Measurements from ENCODE around the gene ERBIN. TPM values are rescaled to one million over a fixed set of nuclear protein-coding genes. Genes with fewer than 3 reads are reported as not detected.
"Not testable (repeated sequence)": the region's sequence is repeated elsewhere in the genome, so short reads cannot be mapped to it uniquely, and the experiment has no call there.

Gene ERBIN
- total RNA-seq, 1 experiment from 2014 or later = 70.6 TPM

GRCh38 chr5:65961633-65962032, 35.3 kb downstream of the ERBIN start:
- no peak for DNase-seq
- 0 out of 2 replicates have a peak, but pooled peaks cover 2% of the 10 kb centered on the region for H3K9me3 ChIP-seq (replicated peaks)
- H3K4me1 ChIP-seq = peaks cover 4% of the 10 kb centered on the region; the same call in 1 of the 2 replicates
- H3K27me3 ChIP-seq = no peaks in the 10 kb centered on the region
- H3K27ac ChIP-seq = no peak overlapping the region
- H3K36me3 ChIP-seq = peaks cover 4% of the 10 kb centered on the region; the same call in 1 of the 2 replicates
- no peak overlapping the region for H3K4me3 ChIP-seq

- Histone ChIP-seq H3K36me3 (no peaks in the 10 kb centered on the region; the same call in 1 of the 2 replicates), H3K4me1 (no peaks in the 10 kb centered on the region), H3K9me3 (replicated peaks) (no peaks in the 10 kb centered on the region), H3K27ac (no peak overlapping the region), H3K4me3 (no peak overlapping the region), H3K27me3 (no peaks in the 10 kb centered on the region)
- DNase-seq = no peak
Measured at GRCh38 chr5:65967288-65968066, 41.1 kb downstream of the ERBIN start.

GRCh38 chr5:65969539-65970393, 43.4 kb downstream of the ERBIN start:
- H3K4me3 ChIP-seq = no peak overlapping the region
- H3K36me3 ChIP-seq = peaks cover 6% of the 10 kb centered on the region; the same call in 1 of the 2 replicates
- H3K27me3 ChIP-seq = no peaks in the 10 kb centered on the region
- no peak overlapping the region for H3K27ac ChIP-seq
- H3K9me3 ChIP-seq (replicated peaks) = no peaks in the 10 kb centered on the region
- no peaks in the 10 kb centered on the region for H3K4me1 ChIP-seq
- no peak for DNase-seq

- no peaks in the 10 kb centered on the region for H3K9me3 ChIP-seq (replicated peaks)
- no peaks in the 10 kb centered on the region for H3K4me1 ChIP-seq
Measured at GRCh38 chr5:65970481-65971367, 44.3 kb downstream of the ERBIN start.

GRCh38 chr5:65971643-65972042, 45.3 kb downstream of the ERBIN start:
- Histone ChIP-seq H3K4me1 (no peaks in the 10 kb centered on the region), H3K36me3 (peaks cover 12% of the 10 kb centered on the region; the same call in 1 of the 2 replicates), H3K4me3 (no peak overlapping the region), H3K27me3 (no peaks in the 10 kb centered on the region), H3K27ac (no peak overlapping the region), H3K9me3 (replicated peaks) (no peaks in the 10 kb centered on the region)
- DNase-seq = no peak

More at GRCh38 chr5:65970481-65971367, 44.3 kb downstream of the ERBIN start:
- Histone ChIP-seq H3K27ac (no peak overlapping the region), H3K36me3 (peaks cover 10% of the 10 kb centered on the region; the same call in 1 of the 2 replicates), H3K27me3 (no peaks in the 10 kb centered on the region), H3K4me3 (no peak overlapping the region)
- DNase-seq = no peak

GRCh38 chr5:65972896-65973295, 46.5 kb downstream of the ERBIN start:
- peaks cover 12% of the 10 kb centered on the region for H3K36me3 ChIP-seq
- not testable (repeated sequence) for H3K4me3 ChIP-seq; H3K27me3 ChIP-seq; H3K4me1 ChIP-seq; H3K9me3 ChIP-seq (replicated peaks); H3K27ac ChIP-seq; DNase-seq

GRCh38 chr5:65978251-65978650, 51.9 kb downstream of the ERBIN start:
- DNase-seq = no peak
- no peak overlapping the region for H3K4me3 ChIP-seq
- H3K9me3 ChIP-seq (replicated peaks) = no peaks in the 10 kb centered on the region; the same call in none of the 2 replicates
- H3K4me1 ChIP-seq = no peaks in the 10 kb centered on the region
- no peaks in the 10 kb centered on the region for H3K27me3 ChIP-seq
- no peak overlapping the region for H3K27ac ChIP-seq
- peaks cover 17% of the 10 kb centered on the region for H3K36me3 ChIP-seq

- Histone ChIP-seq H3K9me3 (replicated peaks) (no peaks in the 10 kb centered on the region; the same call in none of the 2 replicates), H3K27ac (no peak overlapping the region), H3K4me1 (no peaks in the 10 kb centered on the region; the same call in 1 of the 2 replicates), H3K36me3 (peaks cover 5% of the 10 kb centered on the region), H3K27me3 (no peaks in the 10 kb centered on the region), H3K4me3 (no peak overlapping the region)
- no peak for DNase-seq
Measured at GRCh38 chr5:65981548-65981947, 55.2 kb downstream of the ERBIN start.

- Histone ChIP-seq H3K36me3 (peaks cover 5% of the 10 kb centered on the region), H3K4me1 (no peaks in the 10 kb centered on the region; the same call in 1 of the 2 replicates), H3K27ac (no peak overlapping the region), H3K9me3 (replicated peaks) (no peaks in the 10 kb centered on the region; the same call in none of the 2 replicates), H3K4me3 (no peak overlapping the region), H3K27me3 (no peaks in the 10 kb centered on the region)
- no peak for DNase-seq
Measured at GRCh38 chr5:65981969-65982619, 55.7 kb downstream of the ERBIN start.

- Histone ChIP-seq H3K4me3 (no peak overlapping the region), H3K36me3 (peaks cover 5% of the 10 kb centered on the region), H3K27me3 (no peaks in the 10 kb centered on the region), H3K27ac (no peak overlapping the region), H3K9me3 (replicated peaks) (no peaks in the 10 kb centered on the region; the same call in none of the 2 replicates), H3K4me1 (no peaks in the 10 kb centered on the region; the same call in 1 of the 2 replicates)
- DNase-seq = no peak
Measured at GRCh38 chr5:65982635-65983034, 56.3 kb downstream of the ERBIN start.

- Histone ChIP-seq H3K27ac (no peak overlapping the region), H3K27me3 (no peaks in the 10 kb centered on the region), H3K9me3 (replicated peaks) (no peaks in the 10 kb centered on the region; the same call in 1 of the 2 replicates), H3K4me1 (no peaks in the 10 kb centered on the region; the same call in 1 of the 2 replicates), H3K4me3 (no peak overlapping the region), H3K36me3 (no peaks in the 10 kb centered on the region)
- no peak for DNase-seq
Measured at GRCh38 chr5:65984098-65984885, 57.9 kb downstream of the ERBIN start.

GRCh38 chr5:65986050-65986451, 59.7 kb downstream of the ERBIN start:
- H3K4me1 ChIP-seq = no peaks in the 10 kb centered on the region; the same call in 1 of the 2 replicates
- no peak overlapping the region for H3K27ac ChIP-seq
- H3K4me3 ChIP-seq = no peak overlapping the region
- DNase-seq = no peak
- H3K36me3 ChIP-seq = no peaks in the 10 kb centered on the region
- no peaks in the 10 kb centered on the region for H3K27me3 ChIP-seq
- H3K9me3 ChIP-seq (replicated peaks) = no peaks in the 10 kb centered on the region

GRCh38 chr5:65986796-65987195, 60.4 kb downstream of the ERBIN start:
- H3K9me3 ChIP-seq (replicated peaks) = no peaks in the 10 kb centered on the region
- no peak overlapping the region for H3K4me3 ChIP-seq
- no peaks in the 10 kb centered on the region for H3K36me3 ChIP-seq
- H3K27me3 ChIP-seq = no peaks in the 10 kb centered on the region
- DNase-seq = no peak
- no peak overlapping the region for H3K27ac ChIP-seq
- no peaks in the 10 kb centered on the region; the same call in 1 of the 2 replicates for H3K4me1 ChIP-seq

Data from SJCRH30 (cell line).